Measurements from ENCODE around the gene SOX9. TPM values are rescaled to one million over a fixed set of nuclear protein-coding genes. Genes with fewer than 3 reads are reported as not detected.
A peak's percentile ranks its signal among the peaks of the same experiment; 100 is the strongest.

Gene SOX9
- not detected for total RNA-seq

DNA sequence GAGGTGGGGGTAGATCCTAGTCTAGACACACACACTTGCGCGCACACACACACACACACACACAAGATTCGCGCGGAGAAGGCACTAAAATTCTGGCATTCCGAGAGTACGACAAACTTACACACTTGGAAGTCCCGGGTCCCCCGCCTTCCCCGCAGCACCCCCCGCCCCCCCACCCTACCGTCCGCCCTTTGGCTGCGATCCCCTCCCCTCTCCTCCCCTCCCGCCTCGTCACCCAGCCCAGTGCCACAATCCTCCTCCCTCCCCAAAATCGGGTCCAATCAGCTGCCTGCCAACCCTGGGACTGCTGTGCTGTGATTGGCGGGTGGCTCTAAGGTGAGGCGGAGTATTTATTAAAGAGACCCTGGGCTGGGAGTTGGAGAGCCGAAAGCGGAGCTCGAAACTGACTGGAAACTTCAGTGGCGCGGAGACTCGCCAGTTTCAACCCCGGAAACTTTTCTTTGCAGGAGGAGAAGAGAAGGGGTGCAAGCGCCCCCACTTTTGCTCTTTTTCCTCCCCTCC lies at the start of gene SOX9:
TSS of gene SOX9 (plus strand) at position 379 of the 522 bp plus-strand sequence. CDS start 372 bp downstream, outside the sequence.
- intact Hi-C loops (cut with micrococcal nuclease): no loop called here
- Mint-ChIP-seq H3K4me3 (no peak within 1 kb of the TSS), H3K36me3 (peaks cover 3% of the 10 kb centered on the region), H3K27ac (peak within 1 kb of the TSS; percentile 56), H3K9me3 (no peaks in the 10 kb centered on the region), H3K27me3 (peaks cover 71% of the 10 kb centered on the region), H3K4me1 (ENCODE audit: low read depth) (peaks cover 6% of the 10 kb centered on the region)
- no peak for DNase-seq
- ChIA-PET CTCF (no interaction called here), POLR2A (no interaction called here)

DNA sequence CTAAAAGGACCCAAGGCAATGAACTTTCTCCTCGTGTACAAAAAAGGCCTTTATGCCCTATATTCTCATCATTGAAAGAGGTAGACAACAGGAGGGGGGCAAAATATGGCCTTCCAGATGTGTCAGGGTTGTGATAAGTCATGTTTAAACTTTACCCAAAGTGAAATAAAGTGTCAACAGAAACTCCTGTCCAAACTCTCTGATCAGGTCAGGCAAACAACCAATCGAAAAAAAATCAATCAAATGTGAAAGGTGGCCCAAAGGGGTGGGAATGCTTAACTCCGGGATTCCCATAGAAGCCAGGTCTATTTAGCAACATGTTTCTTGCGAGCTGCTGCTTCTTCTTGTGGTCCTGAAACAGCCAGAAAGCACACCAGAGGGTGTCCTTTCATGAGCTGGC lies 49.5 kb upstream of the SOX9 start:
- Mint-ChIP-seq H3K4me1 (ENCODE audit: low read depth) (no peaks in the 10 kb centered on the region), H3K27me3 (peaks cover 1% of the 10 kb centered on the region), H3K27ac (no peak overlapping the region), H3K4me3 (no peak overlapping the region), H3K36me3 (no peaks in the 10 kb centered on the region), H3K9me3 (no peaks in the 10 kb centered on the region)
- DNase-seq: no peak
- ChIA-PET POLR2A (no interaction called here), CTCF (interaction anchor here (0.7 kb wide), 1 partner anchor 14 kb away, joined by 3 read pairs; no protein-coding TSS in a partner anchor)
- intact Hi-C loops (cut with micrococcal nuclease): no loop called here

DNA sequence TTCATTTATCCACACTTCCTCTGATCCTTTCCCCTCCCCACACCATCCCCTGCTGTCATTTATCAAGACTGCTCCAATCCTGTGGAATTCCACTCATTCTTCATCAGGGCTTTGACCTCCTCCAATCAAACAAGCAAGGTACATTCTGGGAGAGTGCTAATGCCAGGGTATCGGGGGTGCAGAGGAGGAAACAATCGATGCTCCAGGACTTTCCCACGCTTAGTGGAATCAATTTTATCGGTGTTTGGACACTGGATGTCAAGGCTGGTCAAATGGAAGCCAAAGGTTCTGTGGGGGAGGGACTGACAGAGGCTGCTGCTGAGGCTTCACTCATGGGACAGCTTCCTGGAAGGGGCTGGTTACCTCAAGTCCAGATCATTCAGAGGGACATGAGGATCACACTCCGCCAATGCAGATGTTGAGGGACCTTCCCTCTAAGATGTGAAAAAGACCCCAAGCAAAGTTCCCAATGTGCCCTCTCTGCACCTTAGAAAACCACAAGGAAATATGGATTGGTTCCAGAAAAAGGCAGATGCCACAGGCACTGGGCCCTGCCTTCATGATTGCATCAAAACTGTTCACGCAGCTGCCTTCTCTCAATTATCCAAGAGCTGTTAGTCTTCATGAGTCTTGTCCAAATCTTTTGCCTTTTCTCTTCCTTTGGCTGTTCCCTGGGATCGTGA lies 44.7 kb upstream of the SOX9 start:
- Mint-ChIP-seq H3K9me3 (peaks cover 13% of the 10 kb centered on the region), H3K36me3 (peaks cover 2% of the 10 kb centered on the region), H3K4me3 (no peak overlapping the region), H3K27ac (no peak overlapping the region), H3K4me1 (ENCODE audit: low read depth) (peaks cover 4% of the 10 kb centered on the region), H3K27me3 (no peaks in the 10 kb centered on the region)
- ChIA-PET POLR2A (interaction anchor here (0.6 kb wide), 1 partner anchor 12 kb away, joined by 4 read pairs; no protein-coding TSS in a partner anchor), CTCF (no interaction called here)
- intact Hi-C loops (cut with micrococcal nuclease): no loop called here
- no peak for DNase-seq

DNA sequence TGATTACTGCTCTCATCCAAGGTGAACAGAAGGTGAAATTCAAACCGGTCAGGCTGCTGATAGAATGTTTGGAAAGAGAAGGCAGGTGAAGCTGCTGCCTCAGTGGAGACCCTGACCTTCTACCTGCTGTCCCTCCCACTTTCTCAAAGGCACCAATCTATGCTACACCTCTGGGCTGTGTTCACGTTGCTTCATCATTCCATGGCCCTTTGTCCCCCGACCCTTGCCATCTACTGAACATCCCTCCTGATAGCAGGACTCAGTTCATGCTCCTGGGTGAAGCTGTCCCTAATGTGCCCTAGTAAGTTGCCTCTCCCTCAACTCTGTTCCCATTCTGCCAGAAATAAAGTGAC lies 44.2 kb upstream of the SOX9 start:
- no peak for DNase-seq
- H3K27me3 Mint-ChIP-seq: no peaks in the 10 kb centered on the region
- intact Hi-C loops (cut with micrococcal nuclease): no loop called here
- H3K9me3 Mint-ChIP-seq: peaks cover 13% of the 10 kb centered on the region
- peaks cover 4% of the 10 kb centered on the region for H3K4me1 Mint-ChIP-seq (ENCODE audit: low read depth)
- CTCF ChIA-PET: no interaction called here
- peaks cover 2% of the 10 kb centered on the region for H3K36me3 Mint-ChIP-seq
- H3K4me3 Mint-ChIP-seq: no peak overlapping the region
- POLR2A ChIA-PET: no interaction called here
- H3K27ac Mint-ChIP-seq: no peak overlapping the region

DNA sequence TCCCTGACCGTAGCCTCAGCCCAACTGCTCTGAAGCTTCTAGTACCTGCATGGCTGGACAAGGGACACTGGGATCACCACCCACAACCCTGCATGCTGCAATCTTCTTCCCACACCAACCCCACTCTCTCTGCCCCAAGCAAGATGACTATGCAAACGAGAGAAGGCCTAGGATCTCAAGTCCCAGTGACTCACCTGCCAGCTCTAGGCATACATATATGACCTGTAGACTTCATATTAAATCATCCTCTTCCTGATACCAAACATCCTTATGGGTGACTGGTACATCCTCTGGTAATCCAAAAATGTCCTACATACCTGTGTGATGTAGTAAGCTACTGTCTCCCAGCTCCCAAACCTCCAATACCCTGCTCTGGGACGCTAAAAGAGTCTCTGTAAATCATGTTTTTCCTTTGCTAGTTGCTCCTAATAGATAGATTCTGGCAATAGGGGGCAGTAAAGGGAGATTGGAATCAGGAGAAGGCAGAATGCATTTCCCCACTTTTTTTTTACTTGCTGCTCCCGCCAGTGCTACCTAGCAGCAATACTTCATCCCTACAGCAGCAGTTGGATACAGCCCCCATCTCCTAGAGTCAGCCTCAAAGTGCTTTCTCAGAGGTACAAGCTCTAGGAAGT lies 43.4 kb upstream of the SOX9 start:
- H3K27me3 Mint-ChIP-seq: no peaks in the 10 kb centered on the region
- H3K4me1 Mint-ChIP-seq (ENCODE audit: low read depth): peaks cover 4% of the 10 kb centered on the region
- ChIA-PET POLR2A (no interaction called here), CTCF (no interaction called here)
- no peak overlapping the region for H3K27ac Mint-ChIP-seq
- H3K4me3 Mint-ChIP-seq: no peak overlapping the region
- H3K36me3 Mint-ChIP-seq: peaks cover 2% of the 10 kb centered on the region
- intact Hi-C loops (cut with micrococcal nuclease): no loop called here
- no peak for DNase-seq
- H3K9me3 Mint-ChIP-seq: peaks cover 13% of the 10 kb centered on the region

DNA sequence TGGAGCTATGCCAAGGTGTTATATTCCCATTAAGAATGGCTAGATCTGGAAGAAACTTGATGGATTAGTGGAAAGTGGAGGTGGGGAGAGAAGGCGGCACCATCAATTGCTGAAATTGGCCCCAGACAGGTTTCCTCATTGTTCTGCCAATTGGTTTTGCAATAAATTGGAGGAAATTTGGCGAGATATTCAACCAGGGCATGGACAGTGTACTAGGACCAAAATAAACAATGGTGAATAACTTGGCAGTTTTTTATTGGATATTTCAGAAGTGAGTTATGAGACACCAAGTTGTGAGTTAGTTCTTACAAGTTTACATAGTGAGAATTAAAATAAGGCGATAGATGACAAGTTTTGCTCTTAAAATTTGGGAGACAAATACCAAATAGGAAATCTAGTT lies 41.1 kb upstream of the SOX9 start:
- Mint-ChIP-seq H3K27ac (no peak overlapping the region), H3K27me3 (no peaks in the 10 kb centered on the region), H3K9me3 (peaks cover 13% of the 10 kb centered on the region), H3K36me3 (peaks cover 2% of the 10 kb centered on the region), H3K4me3 (no peak overlapping the region), H3K4me1 (ENCODE audit: low read depth) (peaks cover 4% of the 10 kb centered on the region)
- CTCF ChIA-PET: no interaction called here
- POLR2A ChIA-PET: no interaction called here
- no peak for DNase-seq
- intact Hi-C loops (cut with micrococcal nuclease): no loop called here

DNA sequence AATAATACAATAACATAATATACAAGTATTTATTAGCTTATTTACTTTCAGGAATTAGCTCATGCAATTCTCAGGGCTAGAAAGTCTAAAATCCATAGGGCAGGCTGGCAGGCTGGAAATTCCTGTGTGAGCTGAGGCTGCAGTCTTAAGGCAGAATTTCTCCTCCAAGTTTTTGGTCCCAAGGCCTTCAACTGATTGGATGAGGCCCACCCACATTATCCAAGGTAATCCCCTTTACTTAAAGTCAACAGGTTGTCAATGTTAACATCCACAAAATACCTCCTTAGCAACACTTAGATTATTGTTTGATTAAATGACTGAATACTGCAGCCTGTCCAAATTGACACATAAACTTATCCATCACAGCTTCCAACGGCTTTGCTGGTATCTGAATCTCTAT lies 32.9 kb upstream of the SOX9 start:
- DNase-seq: no peak
- Mint-ChIP-seq H3K27me3 (no peaks in the 10 kb centered on the region), H3K27ac (no peak overlapping the region), H3K4me1 (ENCODE audit: low read depth) (no peaks in the 10 kb centered on the region), H3K9me3 (no peaks in the 10 kb centered on the region), H3K4me3 (no peak overlapping the region), H3K36me3 (no peaks in the 10 kb centered on the region)
- POLR2A ChIA-PET: interaction anchor here (0.6 kb wide), 1 partner anchor 209 kb away, joined by 4 read pairs; no protein-coding TSS in a partner anchor
- CTCF ChIA-PET: no interaction called here
- intact Hi-C loops (cut with micrococcal nuclease): no loop called here

DNA sequence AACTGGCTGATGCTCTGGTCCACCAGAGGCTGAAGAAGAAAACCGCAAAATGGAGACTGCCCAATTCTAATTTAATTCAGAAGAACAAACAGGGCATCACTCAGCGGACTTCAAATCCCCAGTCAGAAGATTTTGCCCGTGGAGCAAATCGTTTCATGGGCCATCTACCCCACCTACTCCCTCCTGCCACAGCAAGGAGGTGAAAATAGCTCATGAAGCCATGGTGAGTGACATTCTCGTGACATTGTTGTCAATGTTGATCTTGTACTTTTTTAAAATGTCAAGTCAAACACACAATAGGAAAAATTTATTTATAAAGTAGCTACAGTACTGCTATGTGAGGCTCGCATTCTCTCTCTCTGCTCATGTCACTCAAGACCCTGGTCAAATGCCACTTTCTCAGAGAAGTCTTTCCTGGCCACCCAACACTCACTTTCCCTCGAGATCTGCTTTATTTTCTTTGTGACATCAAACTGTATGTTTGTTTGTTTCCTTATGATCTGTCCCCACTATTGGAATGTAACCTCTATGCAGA lies 31.3 kb upstream of the SOX9 start:
- CTCF ChIA-PET: no interaction called here
- no peaks in the 10 kb centered on the region for H3K36me3 Mint-ChIP-seq
- no peaks in the 10 kb centered on the region for H3K9me3 Mint-ChIP-seq

DNA sequence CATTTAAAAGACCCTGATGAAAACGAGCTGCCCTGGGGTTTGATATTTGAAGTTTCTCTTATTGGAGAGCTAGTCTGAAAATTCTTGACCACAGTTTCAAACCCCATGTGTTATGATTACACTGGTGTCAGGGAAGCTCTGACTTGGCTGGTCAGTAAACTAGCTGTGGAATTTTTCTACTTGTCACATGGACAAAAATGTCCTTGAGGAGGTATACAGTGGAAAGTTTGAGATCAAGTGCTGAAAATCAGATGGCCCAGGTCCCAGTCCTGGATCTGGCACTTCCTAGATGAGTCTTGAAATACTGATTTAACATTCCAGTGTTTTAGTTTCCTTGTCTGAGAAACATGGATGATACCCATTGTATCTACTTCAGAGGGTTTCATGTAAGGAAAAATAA lies 30.7 kb upstream of the SOX9 start:
- no peaks in the 10 kb centered on the region for H3K27me3 Mint-ChIP-seq
- CTCF ChIA-PET: no interaction called here
- no peaks in the 10 kb centered on the region for H3K9me3 Mint-ChIP-seq

More for the DNA sequence above, 31.3 kb upstream of the SOX9 start:
- no peak for DNase-seq
- POLR2A ChIA-PET: no interaction called here
- H3K4me1 Mint-ChIP-seq (ENCODE audit: low read depth): no peaks in the 10 kb centered on the region
- H3K27me3 Mint-ChIP-seq: no peaks in the 10 kb centered on the region
- H3K4me3 Mint-ChIP-seq: no peak overlapping the region
- intact Hi-C loops (cut with micrococcal nuclease): no loop called here
- H3K27ac Mint-ChIP-seq: no peak overlapping the region

DNA sequence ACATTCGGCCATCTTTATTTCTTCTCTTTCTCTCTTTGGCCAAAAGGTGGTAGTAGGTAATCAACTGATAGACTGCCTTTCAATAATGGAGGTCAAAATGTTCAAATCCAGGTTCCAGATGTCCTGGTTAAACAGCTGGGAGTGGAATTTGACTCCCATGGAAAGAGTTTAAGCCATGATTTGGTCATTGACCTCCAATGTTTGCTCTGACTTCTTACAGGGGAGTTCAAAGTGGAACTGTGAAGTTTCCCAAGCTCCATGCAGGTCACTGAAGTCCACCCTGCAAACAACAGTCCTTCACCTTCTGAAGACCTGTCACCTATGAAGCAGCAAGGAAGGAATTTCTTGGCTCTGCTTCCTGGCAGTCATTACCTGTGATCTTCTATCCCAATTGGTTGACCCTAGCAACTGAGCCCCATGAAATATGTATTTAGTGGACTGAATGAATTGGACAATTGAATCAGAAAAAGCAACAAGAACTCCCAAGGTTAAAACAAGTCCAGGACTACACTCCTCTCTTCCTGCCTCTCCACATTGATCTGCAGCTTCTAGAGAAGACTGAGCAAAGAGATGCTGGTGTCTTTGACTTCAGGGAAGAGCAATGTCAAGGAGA lies 28.0 kb upstream of the SOX9 start:
- intact Hi-C loops (cut with micrococcal nuclease): no loop called here
- no peak overlapping the region for H3K4me3 Mint-ChIP-seq
- no peaks in the 10 kb centered on the region for H3K36me3 Mint-ChIP-seq
- no peaks in the 10 kb centered on the region for H3K9me3 Mint-ChIP-seq
- ChIA-PET CTCF (no interaction called here), POLR2A (no interaction called here)
- DNase-seq: no peak
- H3K27ac Mint-ChIP-seq: no peak overlapping the region
- H3K4me1 Mint-ChIP-seq (ENCODE audit: low read depth): no peaks in the 10 kb centered on the region
- H3K27me3 Mint-ChIP-seq: no peaks in the 10 kb centered on the region

More for the DNA sequence above, 30.7 kb upstream of the SOX9 start:
- H3K4me1 Mint-ChIP-seq (ENCODE audit: low read depth): no peaks in the 10 kb centered on the region
- no peak overlapping the region for H3K4me3 Mint-ChIP-seq
- DNase-seq: no peak
- POLR2A ChIA-PET: no interaction called here
- H3K27ac Mint-ChIP-seq: no peak overlapping the region
- H3K36me3 Mint-ChIP-seq: no peaks in the 10 kb centered on the region
- intact Hi-C loops (cut with micrococcal nuclease): no loop called here

DNA sequence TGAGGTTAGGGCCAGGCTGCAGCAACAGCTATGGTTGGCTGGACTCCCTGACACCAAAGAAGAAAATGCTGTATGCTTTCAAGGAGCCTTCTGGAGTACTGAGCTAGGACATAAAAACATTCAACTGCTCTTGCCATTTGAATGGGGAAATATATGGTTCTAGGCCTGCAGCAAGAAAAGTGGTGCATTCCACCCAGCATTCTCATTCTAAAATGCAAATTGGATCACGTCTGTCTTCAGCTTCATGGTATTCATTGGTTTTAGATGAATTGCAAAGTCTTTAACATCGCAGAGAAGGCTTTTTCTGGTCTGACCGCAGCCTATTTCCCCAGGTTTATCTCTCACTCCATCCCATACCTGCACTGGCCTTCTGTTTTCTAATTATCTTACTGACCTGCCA lies 27.1 kb upstream of the SOX9 start:
- Mint-ChIP-seq H3K4me1 (ENCODE audit: low read depth) (no peaks in the 10 kb centered on the region), H3K27me3 (no peaks in the 10 kb centered on the region), H3K4me3 (no peak overlapping the region), H3K27ac (no peak overlapping the region), H3K9me3 (no peaks in the 10 kb centered on the region), H3K36me3 (no peaks in the 10 kb centered on the region)
- ChIA-PET CTCF (no interaction called here), POLR2A (no interaction called here)
- no peak for DNase-seq
- intact Hi-C loops (cut with micrococcal nuclease): no loop called here

DNA sequence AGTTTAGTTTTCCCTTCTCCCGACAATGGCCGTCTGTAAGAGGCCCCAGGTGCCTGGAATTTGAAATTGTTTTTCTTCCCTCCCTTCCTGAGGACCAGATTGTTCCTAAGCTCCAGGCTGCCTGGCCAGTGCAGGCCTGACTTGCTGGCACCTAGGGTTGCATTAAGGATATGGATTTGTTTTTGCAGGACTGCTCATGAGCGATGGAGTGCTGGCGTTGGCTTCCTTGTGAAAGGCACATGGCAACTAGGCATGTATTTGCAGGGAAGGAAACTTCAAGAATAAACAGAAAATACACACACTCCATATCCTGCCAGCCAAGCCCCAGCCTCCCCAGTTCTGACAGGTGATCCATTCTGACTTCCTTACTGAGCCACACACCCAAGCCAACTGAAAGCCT lies 25.5 kb upstream of the SOX9 start:
- H3K36me3 Mint-ChIP-seq: no peaks in the 10 kb centered on the region
- no peak overlapping the region for H3K27ac Mint-ChIP-seq
- no peaks in the 10 kb centered on the region for H3K27me3 Mint-ChIP-seq
- no peaks in the 10 kb centered on the region for H3K4me1 Mint-ChIP-seq (ENCODE audit: low read depth)
- no peak for DNase-seq
- H3K4me3 Mint-ChIP-seq: no peak overlapping the region
- no peaks in the 10 kb centered on the region for H3K9me3 Mint-ChIP-seq
- POLR2A ChIA-PET: no interaction called here
- intact Hi-C loops (cut with micrococcal nuclease): no loop called here
- CTCF ChIA-PET: no interaction called here
